Right lobe of liver (tissue), 6 donors: ENCODE data around the gene PTRH2. TPM values are rescaled to one million over a fixed set of nuclear protein-coding genes. Genes with fewer than 3 reads are reported as not detected.

ENCODE experiments used
- ATAC-seq, 4 donors: fragments of 200-7000 bp; cut with Tn5 transposase; one replicate each; pipeline ENCODE4 v1.9.1; 2020; ENCODE audit warnings: mild to moderate bottlenecking in 4 of 4, moderate library complexity in 4 of 4
- DNase-seq, 3 donors: peaks; one replicate each; pipeline ENCODE4 v3.0.0-alpha.2; 2020
- H3K27ac ChIP-seq, 3 donors: fragments of 200-600 bp; one replicate each; pipeline ENCODE4 v1.8.0; 2022
- H3K27me3 ChIP-seq, 2 donors: fragments of 200-600 bp; one replicate each; pipeline ENCODE4 v1.8.0; 2022
- H3K36me3 ChIP-seq, 4 donors: fragments of 200-600 bp; sonication (generic) in 1 of 4; one replicate each; pipeline versions ENCODE4 v1.5.1 to v1.8.0; 2017 to 2022; ENCODE audit warnings: control low read depth in 1 of 4
- H3K4me1 ChIP-seq, 4 donors: fragments of 200-600 bp; sonication (generic) in 1 of 4; one replicate each; pipeline versions ENCODE4 v1.5.1 to v1.8.0; 2017 to 2022; ENCODE audit warnings: control low read depth in 1 of 4
- H3K4me3 ChIP-seq, 3 donors: fragments of 200-600 bp; one replicate each; pipeline ENCODE4 v1.8.0; 2022
- H3K9me3 ChIP-seq, 4 donors: fragments of 200-600 bp; sonication (generic) in 1 of 4; one replicate each; pipeline versions ENCODE4 v1.5.1 to v1.8.0; 2017 to 2022; ENCODE audit warnings: control low read depth in 1 of 4
- CTCF ChIP-seq, 4 donors: fragments of 200-600 bp in 3 of 4; fragments of 450-650 bp in 1 of 4; IDR thresholded peaks; one replicate each; pipeline versions ENCODE4 v1.5.1 to v1.8.0; 2016 to 2022; ENCODE audit warnings: antibody characterized with exemption in 4 of 4, mild to moderate bottlenecking in 2 of 4
- POLR2A ChIP-seq: fragments of 450-650 bp; IDR thresholded peaks from one replicate; pipeline ENCODE4 v1.6.1; 2017; ENCODE audit warnings: antibody characterized with exemption, mild to moderate bottlenecking
- WGBS: methylation state at CpG from one replicate; pipeline ENCODE4 v1.1.6; 2018; ENCODE audit warnings: low coverage, low lambda C conversion rate; ENCODE audit not compliant: insufficient coverage; ENCODE audit errors: missing lambda C conversion rate; 5-methylcytosine and 5-hydroxymethylcytosine counted together
- intact Hi-C, 2 donors: fragments of 100-400 bp; cut with DNase I; formaldehyde crosslinking; loops; one replicate each; pipeline versions ENCODE4 v1.11.2 to v1.14.1; 2022
- total RNA-seq, 6 experiments: library from RNA; depleted of rRNA in 2 of 6; stranded (reverse); fragments of >200 nt in 2 of 6; fragmentation: NEBNext Ultra II Directional in 3 of 6; extraction: Animal tissue kit (Norgen Biotek cat#: 25700) in 3 of 6; gene quantifications; one replicate each; pipeline versions ENCODE4 v1.1.0 to v1.2.4, GENCODE V29; 2016 to 2023
- donor health status: DM: no; HTN: yes; CAD: no.
- donor health status: DM: no; HTN: no; CAD: no.
- donor health status: DM: no; HTN: no; CAD: no.
- donor health status: DM: no; HTN: yes; CAD: no.
- donor health status: DM: no; HTN: yes; CAD: no.

The PTRH2 gene
- total RNA-seq, 6 experiments from 2014 or later: 13.1 to 50.8 (median 19.7) TPM

GRCh38 chr17:59716427-59716826 is 9.2 kb upstream of the PTRH2 start:
- intact Hi-C loops: no loop called here
- WGBS: 72% methylated on average over 2 of the region's 2 CpGs
- Histone ChIP-seq H3K4me1 (peaks cover 0 to 25% (median 4%) of the 10 kb centered on the region in 4 donors), H3K36me3 (no peaks in the 10 kb centered on the region), H3K27ac (no peak overlapping the region), H3K4me3 (no peak overlapping the region), H3K9me3 (no peaks in the 10 kb centered on the region), H3K27me3 (no peaks in the 10 kb centered on the region)
- DNase-seq: no peak
- ATAC-seq: no peak
- TF ChIP-seq POLR2A (no peak), CTCF (IDR thresholded peaks at IDR 0.05) (no peak)

- intact Hi-C loops: no loop called here
- WGBS: 42% methylated on average over 2 of the region's 2 CpGs
Observed at GRCh38 chr17:59714255-59714654, 7.0 kb upstream of the PTRH2 start.

GRCh38 chr17:59712862-59713261 is 5.6 kb upstream of the PTRH2 start:
- Histone ChIP-seq H3K27ac (no peak overlapping the region), H3K4me1 (peaks cover 0 to 40% (median 9%) of the 10 kb centered on the region in 4 donors), H3K9me3 (no peaks in the 10 kb centered on the region), H3K27me3 (no peaks in the 10 kb centered on the region), H3K36me3 (no peaks in the 10 kb centered on the region), H3K4me3 (no peak overlapping the region)
- DNase-seq (no peak), ATAC-seq (peak in 1 of 4 donors; percentile 14)
- intact Hi-C loops: no loop called here
- 80% methylated on average over 1 of the region's 2 CpGs for WGBS
- TF ChIP-seq CTCF (IDR thresholded peaks at IDR 0.05) (no peak), POLR2A (no peak)

More at GRCh38 chr17:59714255-59714654, 7.0 kb upstream of the PTRH2 start:
- ATAC-seq (peak; percentile 25 to 52 (median 36)), DNase-seq (no peak)
- peaks cover 0 to 29% (median 6%) of the 10 kb centered on the region in 4 donors for H3K4me1 ChIP-seq
- H3K27me3 ChIP-seq: no peaks in the 10 kb centered on the region
- no peaks in the 10 kb centered on the region for H3K9me3 ChIP-seq
- TF ChIP-seq CTCF (IDR thresholded peaks at IDR 0.05) (no peak), POLR2A (no peak)
- no peak overlapping the region for H3K27ac ChIP-seq
- H3K36me3 ChIP-seq: no peaks in the 10 kb centered on the region
- H3K4me3 ChIP-seq: no peak overlapping the region

- Histone ChIP-seq H3K9me3 (no peaks in the 10 kb centered on the region), H3K4me1 (peaks cover 0 to 40% (median 9%) of the 10 kb centered on the region in 4 donors), H3K4me3 (no peak overlapping the region), H3K27ac (no peak overlapping the region), H3K36me3 (no peaks in the 10 kb centered on the region), H3K27me3 (no peaks in the 10 kb centered on the region)
- TF ChIP-seq POLR2A: no peak
- no peak for TF ChIP-seq CTCF (IDR thresholded peaks at IDR 0.05)
- no peak for ATAC-seq
- intact Hi-C loops: no loop called here
- DNase-seq: no peak
Observed at GRCh38 chr17:59711936-59712335, 4.7 kb upstream of the PTRH2 start.

- ATAC-seq: peak in 2 of 4 donors; percentile 1 to 5
Observed at GRCh38 chr17:59707971-59708430, 771 bp upstream of the PTRH2 start.

More at GRCh38 chr17:59707971-59708430, 771 bp upstream of the PTRH2 start:
- Histone ChIP-seq H3K36me3 (no peaks in the 10 kb centered on the region), H3K4me3 (peak overlapping the region; percentile 52 to 88 (median 75)), H3K9me3 (no peaks in the 10 kb centered on the region), H3K4me1 (peaks cover 0 to 26% (median 12%) of the 10 kb centered on the region in 4 donors), H3K27ac (peak overlapping the region; percentile 77 to 91 (median 83)), H3K27me3 (no peaks in the 10 kb centered on the region)
- intact Hi-C loops: no loop called here
- TF ChIP-seq POLR2A (no peak), CTCF (IDR thresholded peaks at IDR 0.05) (no peak)
- no peak for DNase-seq
- under 1% methylated on average over 11 of the region's 15 CpGs for WGBS
